Natural killer cell (primary cell): ENCODE results near the gene PLCB4. TPM values are rescaled to one million over a fixed set of nuclear protein-coding genes. Genes with fewer than 3 reads are reported as not detected.

Source experiments
- ATAC-seq, 3 donors: fragments of 150-1000 bp in 2 of 3; fragments of 200-7000 bp in 1 of 3; cut with Tn5 transposase; 1 replicate in 1 of 3; 2 replicates in 2 of 3; pipeline ENCODE4 v1.10.0; 2021; ENCODE audit warnings: mild to moderate bottlenecking in 2 of 3, moderate library complexity in 2 of 3
- DNase-seq, 2 donors: peaks; one replicate each; pipeline versions ENCODE4 v3.0.0 to v3.0.0-alpha.2; 2013 to 2021; ENCODE audit warnings: mixed read lengths in 1 of 2
- H3K27ac ChIP-seq: one replicate; pipeline ENCODE4 v1.5.1; 2013; ENCODE audit warnings: mild to moderate bottlenecking, low read length
- H3K27me3 ChIP-seq: one replicate; pipeline ENCODE4 v1.6.1; 2013; ENCODE audit warnings: low read length; ENCODE audit not compliant: control insufficient read depth, insufficient read depth
- H3K36me3 ChIP-seq: one replicate; pipeline ENCODE4 v1.6.1; 2013; ENCODE audit warnings: low read length; ENCODE audit not compliant: control insufficient read depth, insufficient read depth
- H3K4me1 ChIP-seq: one replicate; pipeline ENCODE4 v1.6.1; 2013; ENCODE audit warnings: low read length; ENCODE audit not compliant: control insufficient read depth, insufficient read depth
- H3K4me3 ChIP-seq: one replicate; pipeline ENCODE4 v1.5.1; 2013; ENCODE audit warnings: low read length
- H3K9me3 ChIP-seq: one replicate; pipeline ENCODE4 v1.6.1; 2013; ENCODE audit warnings: low read length; ENCODE audit not compliant: control insufficient read depth, insufficient read depth
- H3K27ac Mint-ChIP-seq, 2 donors: one replicate each; pipeline ENCODE4 v1.8.0; 2022; ENCODE audit warnings: mild to moderate bottlenecking in 2 of 2, mixed read lengths in 2 of 2, moderate library complexity in 1 of 2
- H3K27me3 Mint-ChIP-seq, 2 donors: one replicate each; pipeline ENCODE4 v1.8.0; 2022; ENCODE audit warnings: low read depth in 2 of 2, mixed read lengths in 2 of 2
- H3K36me3 Mint-ChIP-seq: one replicate; pipeline ENCODE4 v1.8.0; 2022; ENCODE audit warnings: mixed read lengths
- H3K4me1 Mint-ChIP-seq, 2 donors: one replicate each; pipeline ENCODE4 v1.8.0; 2022; ENCODE audit warnings: mixed read lengths in 2 of 2
- H3K4me3 Mint-ChIP-seq: one replicate; pipeline ENCODE4 v1.8.0; 2022; ENCODE audit warnings: mild to moderate bottlenecking, moderate library complexity, mixed read lengths
- H3K9me3 Mint-ChIP-seq, 2 donors: one replicate each; pipeline ENCODE4 v1.8.0; 2022; ENCODE audit warnings: mixed read lengths in 2 of 2
- WGBS: methylation state at CpG from one replicate; pipeline ENCODE4 v1.1.7; 2013; ENCODE audit warnings: missing lambda C conversion rate; ENCODE audit not compliant: insufficient coverage; 5-methylcytosine and 5-hydroxymethylcytosine counted together
- intact Hi-C: fragments of 100-400 bp; cut with micrococcal nuclease; formaldehyde crosslinking; loops from one replicate; pipeline ENCODE4 v1.14.2; 2022
- total RNA-seq, 4 donors: library from RNA; stranded (reverse); fragments of 120-200 nt in 1 of 4; gene quantifications; one replicate each; pipeline versions ENCODE4 v1.2.3 to v1.2.4, GENCODE V29; 2013 to 2022
- TF ChIP-seq, protein P1 (sequence below): fragments of 200-600 bp; IDR thresholded peaks from one replicate; pipeline ENCODE4 v1.8.0; 2022; ENCODE audit warnings: antibody characterized with exemption

Gene PLCB4
- total RNA-seq, 3 donors from 2014 or later (not counting 1 experiment from before 2014, with no cell fraction given): 0.05 to 0.40 TPM; not detected in 1

- H3K27me3 ChIP-seq: no peaks in the 10 kb centered on the region
- H3K36me3 ChIP-seq: no peaks in the 10 kb centered on the region
- Mint-ChIP-seq H3K36me3 (no peaks in the 10 kb centered on the region), H3K4me1 (no peaks in the 10 kb centered on the region), H3K9me3 (peaks cover 3 to 4% of the 10 kb centered on the region in 2 donors), H3K27ac (no peak overlapping the region), H3K4me3 (no peak overlapping the region), H3K27me3 (peaks cover 0 to 3% of the 10 kb centered on the region in 2 donors)
- no peak overlapping the region for H3K27ac ChIP-seq
- intact Hi-C loops: no loop called here
- WGBS: 28% methylated on average over 2 of the region's 3 CpGs
- H3K4me3 ChIP-seq: no peak overlapping the region
- TF ChIP-seq, protein P1, sequence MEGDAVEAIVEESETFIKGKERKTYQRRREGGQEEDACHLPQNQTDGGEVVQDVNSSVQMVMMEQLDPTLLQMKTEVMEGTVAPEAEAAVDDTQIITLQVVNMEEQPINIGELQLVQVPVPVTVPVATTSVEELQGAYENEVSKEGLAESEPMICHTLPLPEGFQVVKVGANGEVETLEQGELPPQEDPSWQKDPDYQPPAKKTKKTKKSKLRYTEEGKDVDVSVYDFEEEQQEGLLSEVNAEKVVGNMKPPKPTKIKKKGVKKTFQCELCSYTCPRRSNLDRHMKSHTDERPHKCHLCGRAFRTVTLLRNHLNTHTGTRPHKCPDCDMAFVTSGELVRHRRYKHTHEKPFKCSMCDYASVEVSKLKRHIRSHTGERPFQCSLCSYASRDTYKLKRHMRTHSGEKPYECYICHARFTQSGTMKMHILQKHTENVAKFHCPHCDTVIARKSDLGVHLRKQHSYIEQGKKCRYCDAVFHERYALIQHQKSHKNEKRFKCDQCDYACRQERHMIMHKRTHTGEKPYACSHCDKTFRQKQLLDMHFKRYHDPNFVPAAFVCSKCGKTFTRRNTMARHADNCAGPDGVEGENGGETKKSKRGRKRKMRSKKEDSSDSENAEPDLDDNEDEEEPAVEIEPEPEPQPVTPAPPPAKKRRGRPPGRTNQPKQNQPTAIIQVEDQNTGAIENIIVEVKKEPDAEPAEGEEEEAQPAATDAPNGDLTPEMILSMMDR: no peak
- no peaks in the 10 kb centered on the region for H3K4me1 ChIP-seq
- no peaks in the 10 kb centered on the region for H3K9me3 ChIP-seq
- DNase-seq (no peak), ATAC-seq (no peak)
These were observed 133.7 kb downstream of the PLCB4 start for GRCh38 chr20:9202420-9203080.

GRCh38 chr20:9203081-9203447, 134.2 kb downstream of the PLCB4 start:
- Mint-ChIP-seq H3K27me3 (peaks cover 0 to 3% of the 10 kb centered on the region in 2 donors), H3K4me1 (no peaks in the 10 kb centered on the region), H3K9me3 (peaks cover 3 to 4% of the 10 kb centered on the region in 2 donors), H3K4me3 (no peak overlapping the region), H3K27ac (no peak overlapping the region), H3K36me3 (no peaks in the 10 kb centered on the region)
- ATAC-seq (no peak), DNase-seq (no peak)
- intact Hi-C loops: no loop called here
- Histone ChIP-seq H3K4me1 (no peaks in the 10 kb centered on the region), H3K4me3 (no peak overlapping the region), H3K27ac (no peak overlapping the region), H3K36me3 (no peaks in the 10 kb centered on the region), H3K27me3 (no peaks in the 10 kb centered on the region), H3K9me3 (no peaks in the 10 kb centered on the region)
- TF ChIP-seq, protein P1: no peak

- Mint-ChIP-seq H3K9me3 (peaks cover 3 to 4% of the 10 kb centered on the region in 2 donors), H3K4me3 (no peak overlapping the region), H3K4me1 (no peaks in the 10 kb centered on the region), H3K27ac (no peak overlapping the region), H3K36me3 (no peaks in the 10 kb centered on the region), H3K27me3 (peaks cover 0 to 3% of the 10 kb centered on the region in 2 donors)
- Histone ChIP-seq H3K27me3 (no peaks in the 10 kb centered on the region), H3K27ac (no peak overlapping the region), H3K4me1 (no peaks in the 10 kb centered on the region), H3K36me3 (no peaks in the 10 kb centered on the region), H3K4me3 (no peak overlapping the region), H3K9me3 (no peaks in the 10 kb centered on the region)
- DNase-seq (no peak), ATAC-seq (no peak)
- TF ChIP-seq, protein P1: no peak
- WGBS: 93% methylated on average over 4 of the region's 5 CpGs
- intact Hi-C loops: no loop called here
These were observed 136.1 kb downstream of the PLCB4 start for GRCh38 chr20:9204979-9205378.

- Mint-ChIP-seq H3K4me3 (no peak overlapping the region), H3K9me3 (peaks cover 0 to 2% of the 10 kb centered on the region in 2 donors), H3K36me3 (no peaks in the 10 kb centered on the region), H3K27ac (no peak overlapping the region), H3K27me3 (no peaks in the 10 kb centered on the region), H3K4me1 (no peaks in the 10 kb centered on the region)
- Histone ChIP-seq H3K36me3 (no peaks in the 10 kb centered on the region), H3K4me3 (no peak overlapping the region), H3K9me3 (no peaks in the 10 kb centered on the region), H3K4me1 (no peaks in the 10 kb centered on the region), H3K27me3 (no peaks in the 10 kb centered on the region), H3K27ac (no peak overlapping the region)
- TF ChIP-seq, protein P1: no peak
- intact Hi-C loops: no loop called here
- ATAC-seq (no peak), DNase-seq (no peak)
These were observed 137.6 kb downstream of the PLCB4 start for GRCh38 chr20:9206486-9206885.
